ENCODE data around the gene LRR1. TPM values are rescaled to one million over a fixed set of nuclear protein-coding genes. Genes with fewer than 3 reads are reported as not detected.
"Not testable (repeated sequence)": the region's sequence is repeated elsewhere in the genome, so short reads cannot be mapped to it uniquely, and the experiment has no call there.

The LRR1 gene
- total RNA-seq, 5 donors from 2014 or later (not counting 1 experiment from before 2014, with no cell fraction given): 7.6 to 15.7 (median 11.4) TPM

DNA sequence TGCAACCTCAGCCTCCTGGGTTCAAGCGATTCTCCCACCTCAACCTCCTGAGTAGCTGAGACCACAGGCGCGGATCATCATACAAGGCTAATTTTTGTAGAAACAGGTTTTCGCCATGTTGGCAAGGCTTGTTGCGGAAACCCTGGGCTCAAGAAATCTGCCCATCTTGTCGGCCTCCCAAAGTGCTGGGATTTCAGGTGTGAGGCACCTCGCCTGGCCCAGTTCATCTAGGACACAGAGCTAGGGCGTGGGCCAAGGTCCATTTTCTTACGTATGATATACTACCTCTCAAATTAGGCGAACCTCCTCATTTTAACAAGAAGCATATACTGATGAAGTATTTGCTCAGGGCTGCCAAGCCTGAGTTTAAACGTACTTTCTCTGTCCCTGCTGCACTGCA, 14.7 kb upstream of the LRR1 start:
- Mint-ChIP-seq H3K4me3 (peak overlapping the region; percentile 89 to 98 (median 98)), H3K9me3 (no peaks in the 10 kb centered on the region), H3K27ac (peak overlapping the region; percentile 97 to 99), H3K36me3 (peaks cover 32% of the 10 kb centered on the region), H3K4me1 (peaks cover 61 to 65% (median 62%) of the 10 kb centered on the region in 3 donors), H3K27me3 (peaks cover 2 to 3% of the 10 kb centered on the region in 2 donors)
- ChIA-PET POLR2A (no interaction called here), CTCF (interaction anchor here (0.6 to 1.6 kb wide), 4 partner anchors 11 to 398 kb away, joined by 3 to 6 read pairs (median 4); no protein-coding TSS in a partner anchor)
- peak overlapping the region in 1 of 2 donors; percentile 77 for H3K4me3 ChIP-seq (ENCODE audit: control insufficient read depth in 1 of 2, extremely low read depth in 1 of 2, low read length in 1 of 2)
- ATAC-seq (replicated peaks in 1 of 4) (no peak), DNase-seq (no peak)
- H3K27ac ChIP-seq (ENCODE audit: low read length): peak overlapping the region; percentile 93
- H3K4me1 ChIP-seq (ENCODE audit: control insufficient read depth in 1 of 2, extremely low read depth in 1 of 2, insufficient read depth in 2 of 2, low read length in 2 of 2): peaks cover 6 to 31% of the 10 kb centered on the region in 2 experiments
- WGBS (ENCODE audit: insufficient coverage): 49% methylated on average over 11 of the region's 11 CpGs
- peaks cover 0 to 31% of the 10 kb centered on the region in 2 donors for H3K36me3 ChIP-seq (ENCODE audit: control insufficient read depth in 2 of 2, extremely low read depth in 1 of 2, insufficient read depth in 1 of 2, low read length in 1 of 2)
- H3K27me3 ChIP-seq (replicated peaks in 1 of 2; ENCODE audit: control insufficient read depth in 2 of 2, extremely low read depth in 1 of 2, insufficient read depth in 2 of 2, low read length in 1 of 2): no peaks in the 10 kb centered on the region
- H3K9me3 ChIP-seq: no peaks in the 10 kb centered on the region

DNA sequence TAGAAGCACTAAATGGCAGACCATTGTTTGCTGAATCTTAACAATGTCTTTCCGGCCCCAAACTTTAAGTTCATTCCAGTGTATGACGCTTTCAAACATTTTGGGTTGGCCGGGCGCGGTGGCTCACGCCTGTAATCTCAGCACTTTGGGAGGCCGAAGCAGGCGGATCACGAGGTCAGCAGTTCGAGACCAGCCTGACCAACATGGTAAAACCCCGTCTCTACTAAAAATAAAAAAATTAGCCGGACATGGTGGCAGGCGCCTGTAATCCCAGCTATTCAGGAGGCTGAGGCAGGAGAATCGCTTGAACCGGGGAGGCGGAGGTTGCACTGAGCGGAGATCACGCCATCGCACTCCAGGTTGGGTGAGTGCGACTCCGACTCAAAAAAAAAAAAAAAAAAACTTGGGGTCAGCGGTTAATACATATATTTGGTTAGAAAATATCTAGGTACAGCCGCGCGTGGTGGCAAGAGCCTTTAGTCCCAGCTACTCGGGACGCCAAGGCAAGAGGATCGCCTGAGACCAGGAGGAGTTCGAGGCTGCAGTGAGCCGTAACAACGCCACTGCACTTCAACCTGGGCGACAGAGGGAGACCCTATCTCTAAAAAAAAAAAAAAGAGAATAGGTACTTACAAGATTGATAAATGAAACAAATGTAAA, 13.6 kb upstream of the LRR1 start:
- H3K36me3 Mint-ChIP-seq: peaks cover 32% of the 10 kb centered on the region
- H3K9me3 Mint-ChIP-seq; H3K9me3 ChIP-seq; H3K27me3 ChIP-seq (replicated peaks in 1 of 2; ENCODE audit: control insufficient read depth in 2 of 2, extremely low read depth in 1 of 2, insufficient read depth in 2 of 2, low read length in 1 of 2); H3K27me3 Mint-ChIP-seq; ATAC-seq (replicated peaks in 1 of 4): not testable (repeated sequence)
- Histone ChIP-seq H3K36me3 (ENCODE audit: control insufficient read depth in 2 of 2, extremely low read depth in 1 of 2, insufficient read depth in 1 of 2, low read length in 1 of 2) (peaks cover 0 to 31% of the 10 kb centered on the region in 2 donors), H3K4me1 (ENCODE audit: control insufficient read depth in 1 of 2, extremely low read depth in 1 of 2, insufficient read depth in 2 of 2, low read length in 2 of 2) (peaks cover 6 to 31% of the 10 kb centered on the region in 2 experiments), H3K27ac (ENCODE audit: low read length) (peak overlapping the region; percentile 93), H3K4me3 (ENCODE audit: control insufficient read depth in 1 of 2, extremely low read depth in 1 of 2, low read length in 1 of 2) (peak overlapping the region; percentile 77 to 99)
- WGBS (ENCODE audit: insufficient coverage): 6% methylated on average over 18 of the region's 32 CpGs
- H3K4me1 Mint-ChIP-seq: peaks cover 54 to 60% (median 55%) of the 10 kb centered on the region in 3 donors
- peak in 1 of 35 experiments; percentile 24 for DNase-seq
- peak overlapping the region; percentile 89 to 98 (median 98) for H3K4me3 Mint-ChIP-seq
- ChIA-PET POLR2A (interaction anchor here (0.5 to 3.5 kb wide), 14 partner anchors 11 to 597 kb away, joined by 3 to 42 read pairs (median 4); partner anchors contain the start of genes MGAT2 (in 2 of the 2), RPL36AL (in 2 of the 2), KLHDC2 (in 1 of the 2) and LRR1 (in 1 of the 2)), CTCF (interaction anchor here (0.5 to 4.0 kb wide), 10 partner anchors 12 to 1276 kb away, joined by 3 to 54 read pairs (median 5); partner anchors contain the start of genes KLHDC2 (in 1 of the 2), LRR1 (in 1 of the 2), MGAT2 (in 1 of the 2) and RPL36AL (in 1 of the 2))
- peak overlapping the region; percentile 97 to 99 for H3K27ac Mint-ChIP-seq

DNA sequence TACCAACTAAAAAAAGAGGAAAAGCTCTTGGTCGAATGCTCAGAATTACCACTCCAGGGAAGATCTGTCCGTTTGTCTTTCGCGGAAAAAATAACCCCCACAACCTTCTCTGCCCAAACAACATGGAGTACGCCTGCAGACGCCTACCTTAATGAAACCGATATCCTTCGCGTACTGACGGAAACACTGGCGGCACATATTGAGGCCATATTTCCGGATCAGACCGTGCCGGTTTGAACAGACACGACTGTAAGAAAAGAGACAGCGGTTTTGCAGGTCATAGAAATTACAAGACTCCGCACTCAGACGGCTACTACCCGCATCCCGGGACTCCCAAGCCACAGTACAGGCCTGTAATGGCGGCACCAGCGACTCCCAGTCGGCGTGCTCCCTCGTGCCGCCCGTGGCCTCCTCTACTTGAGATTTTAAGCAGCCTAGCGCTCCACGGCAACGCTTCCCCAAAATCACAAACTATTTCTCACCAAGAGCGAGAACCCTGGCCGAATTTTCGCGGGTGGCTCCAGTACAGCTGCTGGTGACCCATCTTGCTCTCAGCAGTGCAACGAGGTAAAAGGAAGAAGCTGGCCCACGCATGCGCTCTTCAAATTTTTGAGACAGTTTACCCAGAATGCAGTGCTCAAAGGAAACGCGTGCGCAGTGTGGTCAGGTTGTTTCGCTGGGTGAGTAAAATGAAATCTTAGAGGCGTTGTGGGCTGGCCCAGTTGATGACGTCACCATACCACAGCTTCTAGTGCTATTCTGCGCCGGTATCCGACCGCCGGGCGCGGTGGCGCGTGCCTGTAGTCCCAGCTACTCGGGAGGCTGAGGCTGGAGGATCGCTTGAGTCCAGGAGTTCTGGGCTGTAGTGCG, 12.7 kb upstream of the LRR1 start, which contains the start of gene RPS29:
Gene RPS29, minus strand, starts transcription at position 578 of the 870 bp plus-strand sequence. Its CDS starts 34 bp downstream, at position 544.
- H3K4me1 Mint-ChIP-seq: peaks cover 50 to 54% (median 52%) of the 10 kb centered on the region in 3 donors
- CTCF ChIA-PET: interaction anchor here (0.5 to 4.0 kb wide), 16 partner anchors 9 to 1275 kb away, joined by 3 to 54 read pairs (median 12); partner anchors contain the start of genes DNAAF2 (in 1 of the 2), KLHDC2 (in 1 of the 2), LRR1 (in 1 of the 2) and MGAT2 (in 1 of the 2)
- DNase-seq (peak; percentile 94 to 100 (median 97)), ATAC-seq (replicated peaks in 1 of 4) (peak; percentile 85 to 89 (median 88))
- Histone ChIP-seq H3K4me3 (ENCODE audit: control insufficient read depth in 1 of 2, extremely low read depth in 1 of 2, low read length in 1 of 2) (peak within 1 kb of the TSS; percentile 77 to 99), H3K9me3 (no peaks in the 10 kb centered on the region), H3K36me3 (ENCODE audit: control insufficient read depth in 2 of 2, extremely low read depth in 1 of 2, insufficient read depth in 1 of 2, low read length in 1 of 2) (peaks cover 0 to 31% of the 10 kb centered on the region in 2 donors), H3K27me3 (replicated peaks in 1 of 2; ENCODE audit: control insufficient read depth in 2 of 2, extremely low read depth in 1 of 2, insufficient read depth in 2 of 2, low read length in 1 of 2) (no peaks in the 10 kb centered on the region), H3K27ac (ENCODE audit: low read length) (peak within 1 kb of the TSS; percentile 93), H3K4me1 (ENCODE audit: control insufficient read depth in 1 of 2, extremely low read depth in 1 of 2, insufficient read depth in 2 of 2, low read length in 2 of 2) (peaks cover 6 to 31% of the 10 kb centered on the region in 2 experiments)
- WGBS (ENCODE audit: insufficient coverage): under 1% methylated on average over 41 of the region's 55 CpGs
- peak within 1 kb of the TSS; percentile 97 to 99 for H3K27ac Mint-ChIP-seq
- POLR2A ChIA-PET: interaction anchor here (0.6 to 3.5 kb wide), 19 partner anchors 10 to 596 kb away, joined by 3 to 42 read pairs (median 5); partner anchors contain the start of genes MGAT2 (in 2 of the 2), RPL36AL (in 2 of the 2) and LRR1 (in 1 of the 2)
- H3K36me3 Mint-ChIP-seq: peaks cover 31% of the 10 kb centered on the region
- H3K9me3 Mint-ChIP-seq: no peaks in the 10 kb centered on the region
- peak within 1 kb of the TSS; percentile 89 to 98 (median 98) for H3K4me3 Mint-ChIP-seq
- H3K27me3 Mint-ChIP-seq: peaks cover 2 to 3% of the 10 kb centered on the region in 2 donors

DNA sequence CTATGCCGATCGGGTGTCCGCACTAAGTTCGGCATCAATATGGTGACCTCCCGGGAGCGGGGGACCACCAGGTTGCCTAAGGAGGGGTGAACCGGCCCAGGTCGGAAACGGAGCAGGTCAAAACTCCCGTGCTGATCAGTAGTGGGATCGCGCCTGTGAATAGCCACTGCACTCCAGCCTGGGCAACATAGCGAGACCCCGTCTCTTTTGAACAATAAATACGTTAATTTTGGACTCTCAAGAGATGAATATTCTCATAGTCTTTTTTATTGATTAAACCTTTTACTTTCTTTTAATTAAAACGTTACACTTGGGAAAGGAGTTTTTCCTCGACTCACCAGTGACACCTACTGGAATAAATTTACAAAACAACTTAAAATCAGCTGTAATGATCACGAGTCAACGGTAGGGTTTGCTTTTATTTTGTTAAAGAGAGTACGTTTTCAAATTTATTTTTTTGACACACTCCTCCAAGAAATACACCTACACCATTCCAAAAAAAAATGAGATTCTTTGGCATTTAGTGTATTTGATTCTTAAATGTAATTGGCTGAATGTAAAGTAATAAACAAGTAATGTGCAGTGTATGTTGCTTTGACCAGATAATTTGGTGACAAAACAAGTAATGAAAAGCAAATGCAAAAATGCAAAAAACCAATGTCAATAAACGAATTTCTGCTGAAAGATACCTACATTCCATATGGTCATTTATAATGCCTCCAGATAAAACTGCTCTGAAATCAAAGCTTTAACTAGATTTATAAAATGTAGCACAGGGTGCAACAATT, 11.9 kb upstream of the LRR1 start:
- no CpG with 5 or more reads among the region's 21 CpGs for WGBS (ENCODE audit: insufficient coverage)
- Mint-ChIP-seq H3K27ac (peak overlapping the region; percentile 97 to 99), H3K9me3 (no peaks in the 10 kb centered on the region), H3K4me1 (peaks cover 42 to 46% (median 44%) of the 10 kb centered on the region in 3 donors), H3K36me3 (peaks cover 28% of the 10 kb centered on the region), H3K4me3 (peak overlapping the region; percentile 89 to 98 (median 98)), H3K27me3 (peaks cover 2 to 3% of the 10 kb centered on the region in 2 donors)
- POLR2A ChIA-PET: interaction anchor here (0.6 to 3.5 kb wide), 18 partner anchors 9 to 1190 kb away, joined by 3 to 42 read pairs (median 3); partner anchors contain the start of genes MGAT2 (in 2 of the 2), RPL36AL (in 2 of the 2), KLHDC1 (in 1 of the 2) and LRR1 (in 1 of the 2)
- peaks cover 6 to 26% of the 10 kb centered on the region in 2 experiments for H3K4me1 ChIP-seq (ENCODE audit: control insufficient read depth in 1 of 2, extremely low read depth in 1 of 2, insufficient read depth in 2 of 2, low read length in 2 of 2)
- H3K27ac ChIP-seq (ENCODE audit: low read length): peak overlapping the region; percentile 93
- ATAC-seq (replicated peaks in 1 of 4) (peak; percentile 36 to 48 (median 44)), DNase-seq (peak in 29 of 35 experiments; percentile 7 to 86 (median 31))
- CTCF ChIA-PET: interaction anchor here (0.5 to 4.0 kb wide), 18 partner anchors 8 to 964 kb away, joined by 3 to 54 read pairs (median 11); partner anchors contain the start of genes DNAAF2 (in 1 of the 2), KLHDC2 (in 1 of the 2), LRR1 (in 1 of the 2) and MGAT2 (in 1 of the 2)
- peaks cover 0 to 27% of the 10 kb centered on the region in 2 donors for H3K36me3 ChIP-seq (ENCODE audit: control insufficient read depth in 2 of 2, extremely low read depth in 1 of 2, insufficient read depth in 1 of 2, low read length in 1 of 2)
- H3K9me3 ChIP-seq: no peaks in the 10 kb centered on the region
- peak overlapping the region; percentile 70 to 77 for H3K4me3 ChIP-seq (ENCODE audit: control insufficient read depth in 1 of 2, extremely low read depth in 1 of 2, low read length in 1 of 2)
- no peaks in the 10 kb centered on the region for H3K27me3 ChIP-seq (replicated peaks in 1 of 2; ENCODE audit: control insufficient read depth in 2 of 2, extremely low read depth in 1 of 2, insufficient read depth in 2 of 2, low read length in 1 of 2)

DNA sequence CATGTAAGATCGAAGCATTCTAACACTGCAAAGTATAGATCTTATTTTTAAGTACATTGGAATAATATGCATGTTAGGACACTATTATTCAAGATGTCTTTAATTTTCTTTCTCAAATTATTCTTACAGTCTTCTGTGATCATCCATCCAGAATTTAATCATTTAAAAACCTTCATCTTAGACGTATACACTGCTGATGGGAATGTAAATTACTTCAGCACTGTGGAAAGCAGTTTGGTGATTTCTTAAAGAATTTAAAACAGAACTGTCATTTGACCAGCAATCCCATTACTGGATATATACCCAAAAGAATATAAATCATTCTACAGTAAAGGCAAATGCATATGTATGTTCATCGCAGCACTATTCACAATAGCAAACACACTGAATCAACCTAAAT, 9.4 kb upstream of the LRR1 start:
- peaks cover 5% of the 10 kb centered on the region for H3K36me3 Mint-ChIP-seq
- no CpG with 5 or more reads among the region's 3 CpGs for WGBS (ENCODE audit: insufficient coverage)
- H3K27ac Mint-ChIP-seq: no peak overlapping the region
- DNase-seq: no peak
- peaks cover 17 to 25% (median 19%) of the 10 kb centered on the region in 3 donors for H3K4me1 Mint-ChIP-seq
- ChIA-PET POLR2A (no interaction called here), CTCF (no interaction called here)
- H3K4me1 ChIP-seq (ENCODE audit: control insufficient read depth in 1 of 2, extremely low read depth in 1 of 2, insufficient read depth in 2 of 2, low read length in 2 of 2): peaks cover 2 to 10% of the 10 kb centered on the region in 2 experiments
- H3K4me3 ChIP-seq (ENCODE audit: control insufficient read depth in 1 of 2, extremely low read depth in 1 of 2, low read length in 1 of 2): no peak overlapping the region
- H3K27me3 Mint-ChIP-seq: peaks cover 2 to 3% of the 10 kb centered on the region in 2 donors
- no peak for ATAC-seq (replicated peaks in 1 of 4)
- H3K4me3 Mint-ChIP-seq: no peak overlapping the region
- no peaks in the 10 kb centered on the region for H3K9me3 ChIP-seq
- no peaks in the 10 kb centered on the region for H3K9me3 Mint-ChIP-seq
- H3K27ac ChIP-seq (ENCODE audit: low read length): no peak overlapping the region
- H3K36me3 ChIP-seq (ENCODE audit: control insufficient read depth in 2 of 2, extremely low read depth in 1 of 2, insufficient read depth in 1 of 2, low read length in 1 of 2): peaks cover 0 to 2% of the 10 kb centered on the region in 2 donors
- H3K27me3 ChIP-seq (replicated peaks in 1 of 2; ENCODE audit: control insufficient read depth in 2 of 2, extremely low read depth in 1 of 2, insufficient read depth in 2 of 2, low read length in 1 of 2): no peaks in the 10 kb centered on the region

All from T-cell (primary cell).